ENCODE results near the gene SYNE2. TPM values are rescaled to one million over a fixed set of nuclear protein-coding genes. Genes with fewer than 3 reads are reported as not detected.

The SYNE2 gene
- total RNA-seq, 1 experiment from 2014 or later: 94.2 TPM

GRCh38 chr14:63996016-63996415, 143.2 kb downstream of the SYNE2 start:
- H2AFZ ChIP-seq: no peak overlapping the region
- no peaks in the 10 kb centered on the region; the same call in 1 of the 2 replicates for H4K20me1 ChIP-seq (ENCODE audit: insufficient read depth)
- H3K36me3 ChIP-seq (ENCODE audit: low read depth): no peaks in the 10 kb centered on the region
- H3F3A ChIP-seq (ENCODE audit: insufficient read depth, low read depth): no peaks in the 10 kb centered on the region
- no peak overlapping the region for H3K4me3 ChIP-seq
- no peaks in the 10 kb centered on the region for H3K27me3 ChIP-seq (ENCODE audit: insufficient read depth, low read depth)
- BruUV-seq (replicated peaks): no TSS peak
- ChIA-PET CTCF (no interaction called here), POLR2A (ENCODE audit: unreplicated experiment) (interaction anchor here (0.7 kb wide), 1 partner anchor 552 kb away, joined by 4 read pairs; no protein-coding TSS in a partner anchor)
- no peak for DNase-seq
- intact Hi-C loops (cut with micrococcal nuclease; ENCODE audit: unreplicated experiment): no loop called here
- H3K79me2 ChIP-seq (ENCODE audit: low read depth): no peaks in the 10 kb centered on the region
- no peaks in the 10 kb centered on the region for H3K9me2 ChIP-seq (ENCODE audit: insufficient read depth)
- H3K4me2 ChIP-seq: no peak overlapping the region
- TF ChIP-seq EZH2 (IDR thresholded peaks at IDR 0.05; ENCODE audit: low read depth) (no peak), CTCF (conservative IDR thresholded peaks at IDR 0.05) (no peak)
- H3K27ac ChIP-seq: no peak overlapping the region
- no peaks in the 10 kb centered on the region for H3K9me3 ChIP-seq (ENCODE audit: insufficient read depth, low read depth)
- H3K4me1 ChIP-seq (replicated peaks; ENCODE audit: insufficient read depth): no peaks in the 10 kb centered on the region

GRCh38 chr14:63996625-63997220, 143.9 kb downstream of the SYNE2 start:
- no peak for TF ChIP-seq EZH2 (IDR thresholded peaks at IDR 0.05; ENCODE audit: low read depth)
- H2AFZ ChIP-seq: no peak overlapping the region
- no peak overlapping the region for H3K4me3 ChIP-seq
- ChIA-PET CTCF (no interaction called here), POLR2A (ENCODE audit: unreplicated experiment) (interaction anchor here (0.7 kb wide), 1 partner anchor 552 kb away, joined by 4 read pairs; no protein-coding TSS in a partner anchor)
- no peak overlapping the region for H3K4me2 ChIP-seq
- no peaks in the 10 kb centered on the region for H3F3A ChIP-seq (ENCODE audit: insufficient read depth, low read depth)
- DNase-seq: no peak
- no peaks in the 10 kb centered on the region for H3K27me3 ChIP-seq (ENCODE audit: insufficient read depth, low read depth)
- no peaks in the 10 kb centered on the region for H3K9me3 ChIP-seq (ENCODE audit: insufficient read depth, low read depth)
- H4K20me1 ChIP-seq (ENCODE audit: insufficient read depth): no peaks in the 10 kb centered on the region; the same call in 1 of the 2 replicates
- no peaks in the 10 kb centered on the region for H3K9me2 ChIP-seq (ENCODE audit: insufficient read depth)
- intact Hi-C loops (cut with micrococcal nuclease; ENCODE audit: unreplicated experiment): no loop called here
- BruUV-seq (replicated peaks): no TSS peak
- H3K79me2 ChIP-seq (ENCODE audit: low read depth): no peaks in the 10 kb centered on the region
- no peaks in the 10 kb centered on the region for H3K36me3 ChIP-seq (ENCODE audit: low read depth)
- no peaks in the 10 kb centered on the region for H3K4me1 ChIP-seq (replicated peaks; ENCODE audit: insufficient read depth)
- no peak overlapping the region for H3K27ac ChIP-seq

GRCh38 chr14:64000749-64001148, 147.9 kb downstream of the SYNE2 start:
- no peak overlapping the region for H3K4me2 ChIP-seq
- POLR2A ChIA-PET (ENCODE audit: unreplicated experiment): no interaction called here
- H3K4me1 ChIP-seq (replicated peaks; ENCODE audit: insufficient read depth): no peaks in the 10 kb centered on the region
- H3K9me2 ChIP-seq (ENCODE audit: insufficient read depth): no peaks in the 10 kb centered on the region
- no peaks in the 10 kb centered on the region for H3K9me3 ChIP-seq (ENCODE audit: insufficient read depth, low read depth)
- no peak overlapping the region for H2AFZ ChIP-seq
- no peak for DNase-seq
- no peak overlapping the region for H3K27ac ChIP-seq
- H3K27me3 ChIP-seq (ENCODE audit: insufficient read depth, low read depth): no peaks in the 10 kb centered on the region
- intact Hi-C loops (cut with micrococcal nuclease; ENCODE audit: unreplicated experiment): no loop called here
- no peak overlapping the region for H3K4me3 ChIP-seq
- no peaks in the 10 kb centered on the region for H3K79me2 ChIP-seq (ENCODE audit: low read depth)
- no peaks in the 10 kb centered on the region for H3F3A ChIP-seq (ENCODE audit: insufficient read depth, low read depth)
- H3K36me3 ChIP-seq (ENCODE audit: low read depth): no peaks in the 10 kb centered on the region
- TF ChIP-seq EZH2 (IDR thresholded peaks at IDR 0.05; ENCODE audit: low read depth) (no peak), CTCF (conservative IDR thresholded peaks at IDR 0.05) (no peak)
- no TSS peak for BruUV-seq (replicated peaks)
- no peaks in the 10 kb centered on the region for H4K20me1 ChIP-seq (ENCODE audit: insufficient read depth)
- CTCF ChIA-PET: no interaction called here

- ChIA-PET CTCF (no interaction called here), POLR2A (ENCODE audit: unreplicated experiment) (no interaction called here)
- Histone ChIP-seq H3K4me2 (no peak overlapping the region), H3K79me2 (ENCODE audit: low read depth) (no peaks in the 10 kb centered on the region), H3K27ac (no peak overlapping the region), H3K9me3 (ENCODE audit: insufficient read depth, low read depth) (no peaks in the 10 kb centered on the region), H4K20me1 (ENCODE audit: insufficient read depth) (no peaks in the 10 kb centered on the region), H3K36me3 (ENCODE audit: low read depth) (no peaks in the 10 kb centered on the region), H3K27me3 (ENCODE audit: insufficient read depth, low read depth) (no peaks in the 10 kb centered on the region), H3K4me3 (no peak overlapping the region), H3F3A (ENCODE audit: insufficient read depth, low read depth) (no peaks in the 10 kb centered on the region), H2AFZ (no peak overlapping the region), H3K4me1 (replicated peaks; ENCODE audit: insufficient read depth) (no peaks in the 10 kb centered on the region), H3K9me2 (ENCODE audit: insufficient read depth) (no peaks in the 10 kb centered on the region)
- DNase-seq: no peak
- BruUV-seq (replicated peaks): no TSS peak
- intact Hi-C loops (cut with micrococcal nuclease; ENCODE audit: unreplicated experiment): no loop called here
- TF ChIP-seq CTCF (conservative IDR thresholded peaks at IDR 0.05): no peak
- TF ChIP-seq EZH2 (IDR thresholded peaks at IDR 0.05; ENCODE audit: low read depth): no peak
Observed at GRCh38 chr14:64005822-64006221, 153.0 kb downstream of the SYNE2 start.

Data from PC-9 (cell line).